ENCODE measurements around the gene SAPCD1.

- TF ChIP-seq, protein P1, sequence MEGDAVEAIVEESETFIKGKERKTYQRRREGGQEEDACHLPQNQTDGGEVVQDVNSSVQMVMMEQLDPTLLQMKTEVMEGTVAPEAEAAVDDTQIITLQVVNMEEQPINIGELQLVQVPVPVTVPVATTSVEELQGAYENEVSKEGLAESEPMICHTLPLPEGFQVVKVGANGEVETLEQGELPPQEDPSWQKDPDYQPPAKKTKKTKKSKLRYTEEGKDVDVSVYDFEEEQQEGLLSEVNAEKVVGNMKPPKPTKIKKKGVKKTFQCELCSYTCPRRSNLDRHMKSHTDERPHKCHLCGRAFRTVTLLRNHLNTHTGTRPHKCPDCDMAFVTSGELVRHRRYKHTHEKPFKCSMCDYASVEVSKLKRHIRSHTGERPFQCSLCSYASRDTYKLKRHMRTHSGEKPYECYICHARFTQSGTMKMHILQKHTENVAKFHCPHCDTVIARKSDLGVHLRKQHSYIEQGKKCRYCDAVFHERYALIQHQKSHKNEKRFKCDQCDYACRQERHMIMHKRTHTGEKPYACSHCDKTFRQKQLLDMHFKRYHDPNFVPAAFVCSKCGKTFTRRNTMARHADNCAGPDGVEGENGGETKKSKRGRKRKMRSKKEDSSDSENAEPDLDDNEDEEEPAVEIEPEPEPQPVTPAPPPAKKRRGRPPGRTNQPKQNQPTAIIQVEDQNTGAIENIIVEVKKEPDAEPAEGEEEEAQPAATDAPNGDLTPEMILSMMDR (IDR thresholded peaks at IDR 0.05) = no peak
- TF ChIP-seq POLR2AphosphoS5 (IDR thresholded peaks at IDR 0.05) (no peak), POLR2A (IDR thresholded peaks at IDR 0.05; ENCODE audit: low read depth) (no peak)
These were observed 13.4 kb downstream of the SAPCD1 start for GRCh38 chr6:31775633-31776484.
